ENCODE measurements around the gene PCYOX1L. TPM values are rescaled to one million over a fixed set of nuclear protein-coding genes. Genes with fewer than 3 reads are reported as not detected.
A peak's percentile ranks its signal among the peaks of the same experiment; 100 is the strongest.
"Not testable (repeated sequence)": the region's sequence is repeated elsewhere in the genome, so short reads cannot be mapped to it uniquely, and the experiment has no call there.

PCYOX1L gene
- total and polyA plus RNA-seq, 3 experiments from 2014 or later = 11.9 to 23.3 (median 22.6) TPM

DNA sequence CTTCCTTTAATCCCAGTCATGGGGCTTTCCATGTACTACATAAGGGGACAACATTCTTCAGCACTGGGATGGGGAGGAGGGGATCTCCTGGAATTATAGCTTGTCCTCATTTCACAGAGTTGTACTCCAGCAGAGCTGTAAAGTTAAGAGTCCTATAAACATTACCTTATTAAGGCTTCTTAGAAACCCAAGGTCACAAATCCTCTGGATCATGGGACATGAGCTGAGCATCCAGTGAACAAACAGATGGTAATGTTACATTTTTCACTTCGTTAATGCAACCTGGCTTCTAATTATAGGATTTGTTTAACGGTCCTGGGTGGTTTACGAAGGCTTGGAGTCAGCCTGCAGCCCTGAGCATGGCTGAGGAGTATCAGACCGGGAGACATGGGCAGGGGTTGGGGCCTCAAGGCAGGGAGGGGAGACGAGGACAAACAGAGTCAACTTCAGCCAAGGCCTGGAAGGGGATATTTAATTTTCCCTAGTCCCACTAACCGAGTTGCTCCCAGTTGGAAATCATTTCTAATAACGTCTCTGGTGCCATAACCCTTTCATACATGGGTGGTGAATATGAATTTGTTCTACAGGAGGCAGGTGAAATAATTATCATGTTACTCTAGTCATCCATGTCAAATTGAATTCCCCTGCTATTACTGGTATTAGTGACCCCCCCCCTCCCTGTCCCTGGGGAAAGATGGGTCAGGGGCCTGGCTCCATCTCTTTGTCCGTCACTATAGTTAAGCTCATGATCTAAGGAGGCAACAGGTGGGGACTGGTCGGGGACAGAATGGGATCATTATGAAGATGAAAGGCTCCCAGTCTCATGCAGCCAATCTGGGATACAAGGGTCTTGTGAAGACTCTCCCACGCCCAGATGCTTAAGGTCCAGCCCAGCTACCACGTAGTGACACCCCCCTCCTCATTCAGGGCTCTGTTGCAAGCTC lies 32.0 kb downstream of the PCYOX1L start:
- H3K27me3 Mint-ChIP-seq = peaks cover 0 to 4% of the 10 kb centered on the region in 2 donors
- no peaks in the 10 kb centered on the region for H3K36me3 Mint-ChIP-seq
- ChIA-PET POLR2A (no interaction called here), CTCF (interaction anchor here (1.0 to 1.7 kb wide), 4 partner anchors 7 to 18 kb away, joined by 3 to 4 read pairs (median 3); no protein-coding TSS in a partner anchor)
- H3K27me3 ChIP-seq (ENCODE audit: insufficient read depth, low read length, poor library complexity, severe bottlenecking) = no peaks in the 10 kb centered on the region
- H3K4me1 ChIP-seq (ENCODE audit: insufficient read depth, low read length) = no peaks in the 10 kb centered on the region
- H3K4me3 Mint-ChIP-seq = no peak overlapping the region
- no peak for DNase-seq
- H3K27ac Mint-ChIP-seq = no peak overlapping the region
- H3K4me3 ChIP-seq (ENCODE audit: low read length) = no peak overlapping the region
- H3K27ac ChIP-seq (ENCODE audit: low read depth, low read length) = no peak overlapping the region
- H3K9me3 ChIP-seq (ENCODE audit: low read length) = no peaks in the 10 kb centered on the region
- no peaks in the 10 kb centered on the region for H3K9me3 Mint-ChIP-seq
- H3K4me1 Mint-ChIP-seq = no peaks in the 10 kb centered on the region
- H3K36me3 ChIP-seq (ENCODE audit: insufficient read depth, low read length) = no peaks in the 10 kb centered on the region

DNA sequence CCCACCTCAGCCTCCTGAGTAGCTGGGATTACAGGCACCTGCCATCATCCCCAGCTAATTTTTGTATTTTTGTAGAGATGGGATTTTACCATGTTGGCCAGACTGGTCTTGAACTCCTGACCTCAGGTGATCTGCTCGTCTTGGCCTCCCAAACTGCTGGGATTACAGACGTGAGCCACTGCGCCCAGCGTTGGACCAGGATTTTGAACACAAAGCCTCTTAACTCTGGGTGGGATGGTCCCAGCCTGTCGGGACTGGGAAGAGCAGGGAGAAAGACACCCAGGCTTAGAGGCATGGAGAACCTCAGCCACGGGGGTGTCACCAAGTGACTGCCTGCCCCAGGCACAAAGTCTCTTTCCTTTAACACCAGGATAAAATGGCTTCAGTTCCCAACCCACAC lies 33.2 kb downstream of the PCYOX1L start:
- DNase-seq; H3K27ac ChIP-seq (ENCODE audit: low read depth, low read length); H3K27ac Mint-ChIP-seq; H3K27me3 ChIP-seq (ENCODE audit: insufficient read depth, low read length, poor library complexity, severe bottlenecking); H3K36me3 ChIP-seq (ENCODE audit: insufficient read depth, low read length); H3K36me3 Mint-ChIP-seq; H3K9me3 ChIP-seq (ENCODE audit: low read length); H3K27me3 Mint-ChIP-seq; H3K4me3 ChIP-seq (ENCODE audit: low read length); H3K4me1 Mint-ChIP-seq; POLR2A ChIA-PET; H3K4me1 ChIP-seq (ENCODE audit: insufficient read depth, low read length); H3K4me3 Mint-ChIP-seq; H3K9me3 Mint-ChIP-seq: not testable (repeated sequence)
- CTCF ChIA-PET = interaction anchor here (1.0 kb wide), 1 partner anchor 9 kb away, joined by 3 read pairs; no protein-coding TSS in a partner anchor

GRCh38 chr5:149391524-149391923 lies 33.7 kb downstream of the PCYOX1L start:
- ChIA-PET POLR2A (no interaction called here), CTCF (no interaction called here)
- Histone ChIP-seq H3K9me3 (ENCODE audit: low read length) (no peaks in the 10 kb centered on the region), H3K36me3 (ENCODE audit: insufficient read depth, low read length) (no peaks in the 10 kb centered on the region), H3K27ac (ENCODE audit: low read depth, low read length) (no peak overlapping the region), H3K4me3 (ENCODE audit: low read length) (no peak overlapping the region), H3K4me1 (ENCODE audit: insufficient read depth, low read length) (no peaks in the 10 kb centered on the region), H3K27me3 (ENCODE audit: insufficient read depth, low read length, poor library complexity, severe bottlenecking) (no peaks in the 10 kb centered on the region)
- Mint-ChIP-seq H3K27ac (no peak overlapping the region), H3K27me3 (peaks cover 0 to 4% of the 10 kb centered on the region in 2 donors), H3K9me3 (no peaks in the 10 kb centered on the region), H3K4me3 (no peak overlapping the region), H3K36me3 (no peaks in the 10 kb centered on the region), H3K4me1 (no peaks in the 10 kb centered on the region)
- no peak for DNase-seq

- Histone ChIP-seq H3K4me1 (ENCODE audit: insufficient read depth, low read length) (no peaks in the 10 kb centered on the region), H3K9me3 (ENCODE audit: low read length) (no peaks in the 10 kb centered on the region), H3K4me3 (ENCODE audit: low read length) (no peak overlapping the region), H3K36me3 (ENCODE audit: insufficient read depth, low read length) (no peaks in the 10 kb centered on the region), H3K27ac (ENCODE audit: low read depth, low read length) (no peak overlapping the region), H3K27me3 (ENCODE audit: insufficient read depth, low read length, poor library complexity, severe bottlenecking) (no peaks in the 10 kb centered on the region)
- ChIA-PET POLR2A (no interaction called here), CTCF (no interaction called here)
- H3K27me3 Mint-ChIP-seq = peaks cover 4 to 8% of the 10 kb centered on the region in 2 donors
- DNase-seq = no peak
- no peaks in the 10 kb centered on the region for H3K36me3 Mint-ChIP-seq
- H3K4me1 Mint-ChIP-seq = no peaks in the 10 kb centered on the region
- H3K9me3 Mint-ChIP-seq = no peaks in the 10 kb centered on the region
- H3K27ac Mint-ChIP-seq = no peak overlapping the region
- no peak overlapping the region for H3K4me3 Mint-ChIP-seq
Observed at GRCh38 chr5:149392718-149393117, 34.9 kb downstream of the PCYOX1L start.

DNA sequence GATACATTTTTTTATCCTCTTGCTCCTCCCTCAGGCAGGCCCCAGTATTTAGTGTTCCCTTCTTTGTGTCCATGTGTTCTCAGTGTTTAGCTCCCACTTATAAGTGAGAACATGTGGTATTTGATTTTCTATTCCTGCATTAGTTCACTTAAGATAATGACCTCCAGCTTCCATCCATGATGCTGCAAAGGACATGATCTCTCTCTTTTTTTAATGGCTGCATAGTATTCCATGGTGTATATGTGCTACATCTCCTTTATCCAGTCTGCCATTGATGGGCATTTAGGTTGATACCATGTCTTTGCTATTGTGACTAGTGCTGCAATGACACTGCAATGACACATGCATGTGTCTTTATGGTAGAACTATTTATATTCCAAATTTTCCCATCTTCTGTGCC lies 37.1 kb downstream of the PCYOX1L start:
- H3K4me3 ChIP-seq (ENCODE audit: low read length); H3K27ac Mint-ChIP-seq; POLR2A ChIA-PET; H3K36me3 Mint-ChIP-seq; H3K9me3 Mint-ChIP-seq; H3K4me1 Mint-ChIP-seq; H3K4me1 ChIP-seq (ENCODE audit: insufficient read depth, low read length); H3K4me3 Mint-ChIP-seq; H3K9me3 ChIP-seq (ENCODE audit: low read length); DNase-seq; H3K36me3 ChIP-seq (ENCODE audit: insufficient read depth, low read length); H3K27ac ChIP-seq (ENCODE audit: low read depth, low read length); H3K27me3 ChIP-seq (ENCODE audit: insufficient read depth, low read length, poor library complexity, severe bottlenecking): not testable (repeated sequence)
- H3K27me3 Mint-ChIP-seq = peaks cover 0 to 23% of the 10 kb centered on the region in 2 donors
- CTCF ChIA-PET = interaction anchor here (1.1 kb wide), 1 partner anchor 78 kb away, joined by 4 read pairs; no protein-coding TSS in a partner anchor

GRCh38 chr5:149397530-149397929 lies 39.7 kb downstream of the PCYOX1L start:
- no peaks in the 10 kb centered on the region for H3K4me1 Mint-ChIP-seq
- Histone ChIP-seq H3K4me1 (ENCODE audit: insufficient read depth, low read length) (no peaks in the 10 kb centered on the region), H3K4me3 (ENCODE audit: low read length) (no peak overlapping the region), H3K36me3 (ENCODE audit: insufficient read depth, low read length) (no peaks in the 10 kb centered on the region), H3K27ac (ENCODE audit: low read depth, low read length) (no peak overlapping the region), H3K27me3 (ENCODE audit: insufficient read depth, low read length, poor library complexity, severe bottlenecking) (no peaks in the 10 kb centered on the region), H3K9me3 (ENCODE audit: low read length) (no peaks in the 10 kb centered on the region)
- DNase-seq = no peak
- H3K9me3 Mint-ChIP-seq = peaks cover 0 to 2% (median 0%) of the 10 kb centered on the region in 5 donors
- peaks cover 0 to 1% (median 0%) of the 10 kb centered on the region in 3 donors for H3K36me3 Mint-ChIP-seq
- ChIA-PET CTCF (no interaction called here), POLR2A (no interaction called here)
- no peak overlapping the region for H3K4me3 Mint-ChIP-seq
- peaks cover 0 to 37% of the 10 kb centered on the region in 2 donors for H3K27me3 Mint-ChIP-seq
- no peak overlapping the region for H3K27ac Mint-ChIP-seq

- POLR2A ChIA-PET; H3K4me1 ChIP-seq (ENCODE audit: insufficient read depth, low read length); H3K9me3 Mint-ChIP-seq; H3K36me3 Mint-ChIP-seq; H3K4me3 ChIP-seq (ENCODE audit: low read length); CTCF ChIA-PET; H3K4me3 Mint-ChIP-seq; H3K9me3 ChIP-seq (ENCODE audit: low read length); DNase-seq; H3K27ac ChIP-seq (ENCODE audit: low read depth, low read length); H3K27ac Mint-ChIP-seq; H3K36me3 ChIP-seq (ENCODE audit: insufficient read depth, low read length); H3K4me1 Mint-ChIP-seq; H3K27me3 ChIP-seq (ENCODE audit: insufficient read depth, low read length, poor library complexity, severe bottlenecking): not testable (repeated sequence)
- H3K27me3 Mint-ChIP-seq = peaks cover 0 to 37% of the 10 kb centered on the region in 2 donors
Observed at GRCh38 chr5:149398747-149399266, 41.0 kb downstream of the PCYOX1L start.

- CTCF ChIA-PET = no interaction called here
- POLR2A ChIA-PET = no interaction called here
- Mint-ChIP-seq H3K4me3 (no peak overlapping the region), H3K9me3 (peaks cover 0 to 2% (median 0%) of the 10 kb centered on the region in 5 donors), H3K36me3 (peaks cover 0 to 1% (median 0%) of the 10 kb centered on the region in 3 donors), H3K4me1 (no peaks in the 10 kb centered on the region), H3K27ac (peak overlapping the region in 1 of 8 donors; percentile 6), H3K27me3 (peaks cover 0 to 37% of the 10 kb centered on the region in 2 donors)
- DNase-seq = no peak
- no peaks in the 10 kb centered on the region for H3K4me1 ChIP-seq (ENCODE audit: insufficient read depth, low read length)
- H3K9me3 ChIP-seq (ENCODE audit: low read length) = no peaks in the 10 kb centered on the region
- H3K4me3 ChIP-seq (ENCODE audit: low read length) = no peak overlapping the region
- no peaks in the 10 kb centered on the region for H3K36me3 ChIP-seq (ENCODE audit: insufficient read depth, low read length)
- H3K27ac ChIP-seq (ENCODE audit: low read depth, low read length) = no peak overlapping the region
- no peaks in the 10 kb centered on the region for H3K27me3 ChIP-seq (ENCODE audit: insufficient read depth, low read length, poor library complexity, severe bottlenecking)
Observed at GRCh38 chr5:149399775-149400174, 41.9 kb downstream of the PCYOX1L start.

Measured in CD8-positive, alpha-beta memory T cell (primary cell).